Neural cell (in vitro differentiated cells): Measurements from ENCODE around the gene SPNS1. TPM values are rescaled to one million over a fixed set of nuclear protein-coding genes. Genes with fewer than 3 reads are reported as not detected.

ENCODE experiments used
- H2AFZ ChIP-seq: fragments of 200-600, 300-800 bp; sonication (generic), shearing (Covaris generic); 2 replicates; pipeline ENCODE4 v1.6.0; 2014; ENCODE audit warnings: low read depth, mild to moderate bottlenecking, antibody characterized with exemption, low read length, moderate library complexity
- H3F3A ChIP-seq: fragments of 200-600 bp; shearing (Covaris generic); 2 replicates; pipeline ENCODE4 v1.6.1; 2016; ENCODE audit warnings: mild to moderate bottlenecking, moderate library complexity, mixed read lengths, antibody characterized with exemption, low read length; ENCODE audit not compliant: insufficient read depth, poor library complexity, severe bottlenecking
- H3K27ac ChIP-seq: fragments of 200-600, 300-800 bp; sonication (generic), shearing (Covaris generic); 2 replicates; pipeline ENCODE4 v1.5.1; 2014; ENCODE audit warnings: mild to moderate bottlenecking, low read length, moderate library complexity
- H3K27me3 ChIP-seq: fragments of 300-800, 200-600 bp; sonication (generic), shearing (Covaris generic); 2 replicates; pipeline ENCODE4 v1.6.0; 2014; ENCODE audit warnings: mild to moderate bottlenecking, low read depth, low read length, moderate library complexity; ENCODE audit not compliant: insufficient read depth
- H3K36me3 ChIP-seq: fragments of 300-800, 200-600 bp; sonication (generic), shearing (Covaris generic); 2 replicates; pipeline ENCODE4 v1.5.1; 2014; ENCODE audit warnings: mild to moderate bottlenecking, antibody characterized with exemption, low read length, moderate library complexity; ENCODE audit not compliant: insufficient read depth
- H3K4me2 ChIP-seq: fragments of 300-800, 200-600 bp; sonication (generic), shearing (Covaris generic); 2 replicates; pipeline ENCODE4 v1.6.0; 2014; ENCODE audit warnings: mild to moderate bottlenecking, low read length
- H3K4me3 ChIP-seq: fragments of 300-800, 200-600 bp; sonication (generic), shearing (Covaris generic); 2 replicates; pipeline ENCODE4 v1.5.1; 2014; ENCODE audit warnings: mild to moderate bottlenecking, low read length, moderate library complexity
- H3K79me2 ChIP-seq: fragments of 200-600 bp; shearing (Covaris generic); replicated peaks from 2 replicates; pipeline ENCODE4 v1.6.0; 2014; ENCODE audit warnings: mild to moderate bottlenecking, low read length, moderate library complexity; ENCODE audit not compliant: insufficient read depth
- H3K9ac ChIP-seq: fragments of 300-800, 200-600 bp; sonication (generic), shearing (Covaris generic); 2 replicates; pipeline ENCODE4 v1.6.1; 2016; ENCODE audit warnings: mild to moderate bottlenecking, low read length, mixed read lengths
- H3K9me2 ChIP-seq: fragments of 200-600 bp; shearing (Covaris generic); 2 replicates; pipeline ENCODE4 v1.6.1; 2016; ENCODE audit warnings: mild to moderate bottlenecking, low read length, mixed read lengths; ENCODE audit not compliant: insufficient read depth
- H3K9me3 ChIP-seq: fragments of 200-600, 300-800 bp; sonication (generic), shearing (Covaris generic); 2 replicates; pipeline ENCODE4 v1.6.1; 2016; ENCODE audit warnings: mild to moderate bottlenecking, mixed run types, low read length, moderate library complexity, mixed read lengths
- H4K20me1 ChIP-seq: fragments of 200-600 bp; shearing (Covaris generic); 2 replicates; pipeline ENCODE4 v1.6.1; 2016; ENCODE audit warnings: mild to moderate bottlenecking, mixed run types; ENCODE audit not compliant: insufficient read depth
- EP300 ChIP-seq: fragments of 450-650 bp; conservative IDR thresholded peaks from 2 replicates; pipeline ENCODE4 v1.6.1; 2014; ENCODE audit warnings: antibody characterized with exemption, mild to moderate bottlenecking, moderate library complexity; ENCODE audit not compliant: poor library complexity, severe bottlenecking
- EZH2 ChIP-seq: fragments of 200-600, 300-800 bp; shearing (Covaris generic), sonication (generic); IDR thresholded peaks from 2 replicates; pipeline ENCODE4 v1.6.1; 2014; ENCODE audit warnings: antibody characterized with exemption, low read length, borderline replicate concordance, mild to moderate bottlenecking; ENCODE audit not compliant: insufficient read depth, poor library complexity, severe bottlenecking
- MXI1 ChIP-seq: fragments of 450-650 bp; conservative IDR thresholded peaks from 2 replicates; pipeline ENCODE4 v1.6.1; 2014; ENCODE audit warnings: antibody characterized with exemption, mild to moderate bottlenecking; ENCODE audit not compliant: poor library complexity, severe bottlenecking
- POLR2AphosphoS5 ChIP-seq: IDR thresholded peaks from 2 replicates; pipeline ENCODE4 v1.6.1; 2012
- RAD21 ChIP-seq: fragments of 450-650 bp; conservative IDR thresholded peaks from 2 replicates; pipeline ENCODE4 v1.6.1; 2014; ENCODE audit warnings: antibody characterized with exemption, mild to moderate bottlenecking, moderate library complexity
- SMC3 ChIP-seq: fragments of 450-650 bp; conservative IDR thresholded peaks from 2 replicates; pipeline ENCODE4 v1.6.1; 2014; ENCODE audit warnings: antibody characterized with exemption, mild to moderate bottlenecking, moderate library complexity; ENCODE audit not compliant: poor library complexity
- TAF1 ChIP-seq: IDR thresholded peaks from 2 replicates; pipeline ENCODE4 v1.6.1; 2012; ENCODE audit warnings: low read depth
- polyA plus RNA-seq: library from polyadenylated mRNA; depleted of rRNA; stranded (reverse); fragments of >200 nt; gene quantifications from 2 replicates; pipeline ENCODE4 v1.2.3, GENCODE V29; 2014
- TF ChIP-seq, protein P1 (sequence below): fragments of 450-650 bp; IDR thresholded peaks from 2 replicates; pipeline ENCODE4 v1.5.1; 2014; ENCODE audit warnings: antibody characterized with exemption, mild to moderate bottlenecking, moderate library complexity; ENCODE audit not compliant: poor library complexity, severe bottlenecking
- TF ChIP-seq, protein P2 (sequence below): IDR thresholded peaks from 2 replicates; pipeline ENCODE4 v1.6.1; 2012; ENCODE audit warnings: borderline replicate concordance

The SPNS1 gene
- polyA plus RNA-seq, 1 donor from 2014 or later = 41.6 TPM

DNA sequence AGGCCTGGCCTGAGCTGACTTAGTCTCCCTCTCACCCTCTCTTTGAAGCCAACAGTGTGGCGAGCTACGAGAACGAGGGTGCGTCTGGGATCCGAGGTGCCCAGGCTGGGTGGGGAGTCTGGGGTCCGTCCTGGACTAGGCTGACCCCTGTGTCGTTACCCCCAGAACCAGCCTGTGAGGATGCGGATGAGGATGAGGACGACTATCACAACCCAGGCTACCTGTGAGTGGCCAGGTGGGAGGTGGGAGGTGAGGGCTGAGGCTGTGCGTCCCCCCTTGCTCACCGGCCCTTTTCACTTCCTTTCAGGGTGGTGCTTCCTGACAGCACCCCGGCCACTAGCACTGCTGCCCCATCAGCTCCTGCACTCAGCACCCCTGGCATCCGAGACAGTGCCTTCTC lies 11.9 kb downstream of the SPNS1 start:
- no peaks in the 10 kb centered on the region for H4K20me1 ChIP-seq
- H3K4me3 ChIP-seq = no peak overlapping the region
- no peak overlapping the region for H2AFZ ChIP-seq
- H3K27ac ChIP-seq = no peak overlapping the region
- H3K9me2 ChIP-seq = no peaks in the 10 kb centered on the region
- no peak overlapping the region for H3K9ac ChIP-seq
- H3F3A ChIP-seq = no peaks in the 10 kb centered on the region
- H3K27me3 ChIP-seq = no peaks in the 10 kb centered on the region
- H3K79me2 ChIP-seq = no peaks in the 10 kb centered on the region
- TF ChIP-seq, protein P1, sequence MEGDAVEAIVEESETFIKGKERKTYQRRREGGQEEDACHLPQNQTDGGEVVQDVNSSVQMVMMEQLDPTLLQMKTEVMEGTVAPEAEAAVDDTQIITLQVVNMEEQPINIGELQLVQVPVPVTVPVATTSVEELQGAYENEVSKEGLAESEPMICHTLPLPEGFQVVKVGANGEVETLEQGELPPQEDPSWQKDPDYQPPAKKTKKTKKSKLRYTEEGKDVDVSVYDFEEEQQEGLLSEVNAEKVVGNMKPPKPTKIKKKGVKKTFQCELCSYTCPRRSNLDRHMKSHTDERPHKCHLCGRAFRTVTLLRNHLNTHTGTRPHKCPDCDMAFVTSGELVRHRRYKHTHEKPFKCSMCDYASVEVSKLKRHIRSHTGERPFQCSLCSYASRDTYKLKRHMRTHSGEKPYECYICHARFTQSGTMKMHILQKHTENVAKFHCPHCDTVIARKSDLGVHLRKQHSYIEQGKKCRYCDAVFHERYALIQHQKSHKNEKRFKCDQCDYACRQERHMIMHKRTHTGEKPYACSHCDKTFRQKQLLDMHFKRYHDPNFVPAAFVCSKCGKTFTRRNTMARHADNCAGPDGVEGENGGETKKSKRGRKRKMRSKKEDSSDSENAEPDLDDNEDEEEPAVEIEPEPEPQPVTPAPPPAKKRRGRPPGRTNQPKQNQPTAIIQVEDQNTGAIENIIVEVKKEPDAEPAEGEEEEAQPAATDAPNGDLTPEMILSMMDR = no peak
- TF ChIP-seq SMC3 (no peak), TAF1 (no peak), POLR2AphosphoS5 (no peak), EP300 (no peak), EZH2 (no peak), RAD21 (no peak), MXI1 (no peak)
- TF ChIP-seq, protein P2, sequence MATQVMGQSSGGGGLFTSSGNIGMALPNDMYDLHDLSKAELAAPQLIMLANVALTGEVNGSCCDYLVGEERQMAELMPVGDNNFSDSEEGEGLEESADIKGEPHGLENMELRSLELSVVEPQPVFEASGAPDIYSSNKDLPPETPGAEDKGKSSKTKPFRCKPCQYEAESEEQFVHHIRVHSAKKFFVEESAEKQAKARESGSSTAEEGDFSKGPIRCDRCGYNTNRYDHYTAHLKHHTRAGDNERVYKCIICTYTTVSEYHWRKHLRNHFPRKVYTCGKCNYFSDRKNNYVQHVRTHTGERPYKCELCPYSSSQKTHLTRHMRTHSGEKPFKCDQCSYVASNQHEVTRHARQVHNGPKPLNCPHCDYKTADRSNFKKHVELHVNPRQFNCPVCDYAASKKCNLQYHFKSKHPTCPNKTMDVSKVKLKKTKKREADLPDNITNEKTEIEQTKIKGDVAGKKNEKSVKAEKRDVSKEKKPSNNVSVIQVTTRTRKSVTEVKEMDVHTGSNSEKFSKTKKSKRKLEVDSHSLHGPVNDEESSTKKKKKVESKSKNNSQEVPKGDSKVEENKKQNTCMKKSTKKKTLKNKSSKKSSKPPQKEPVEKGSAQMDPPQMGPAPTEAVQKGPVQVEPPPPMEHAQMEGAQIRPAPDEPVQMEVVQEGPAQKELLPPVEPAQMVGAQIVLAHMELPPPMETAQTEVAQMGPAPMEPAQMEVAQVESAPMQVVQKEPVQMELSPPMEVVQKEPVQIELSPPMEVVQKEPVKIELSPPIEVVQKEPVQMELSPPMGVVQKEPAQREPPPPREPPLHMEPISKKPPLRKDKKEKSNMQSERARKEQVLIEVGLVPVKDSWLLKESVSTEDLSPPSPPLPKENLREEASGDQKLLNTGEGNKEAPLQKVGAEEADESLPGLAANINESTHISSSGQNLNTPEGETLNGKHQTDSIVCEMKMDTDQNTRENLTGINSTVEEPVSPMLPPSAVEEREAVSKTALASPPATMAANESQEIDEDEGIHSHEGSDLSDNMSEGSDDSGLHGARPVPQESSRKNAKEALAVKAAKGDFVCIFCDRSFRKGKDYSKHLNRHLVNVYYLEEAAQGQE = no peak
- no peaks in the 10 kb centered on the region for H3K9me3 ChIP-seq
- no peak overlapping the region for H3K4me2 ChIP-seq
- H3K36me3 ChIP-seq = no peaks in the 10 kb centered on the region

DNA sequence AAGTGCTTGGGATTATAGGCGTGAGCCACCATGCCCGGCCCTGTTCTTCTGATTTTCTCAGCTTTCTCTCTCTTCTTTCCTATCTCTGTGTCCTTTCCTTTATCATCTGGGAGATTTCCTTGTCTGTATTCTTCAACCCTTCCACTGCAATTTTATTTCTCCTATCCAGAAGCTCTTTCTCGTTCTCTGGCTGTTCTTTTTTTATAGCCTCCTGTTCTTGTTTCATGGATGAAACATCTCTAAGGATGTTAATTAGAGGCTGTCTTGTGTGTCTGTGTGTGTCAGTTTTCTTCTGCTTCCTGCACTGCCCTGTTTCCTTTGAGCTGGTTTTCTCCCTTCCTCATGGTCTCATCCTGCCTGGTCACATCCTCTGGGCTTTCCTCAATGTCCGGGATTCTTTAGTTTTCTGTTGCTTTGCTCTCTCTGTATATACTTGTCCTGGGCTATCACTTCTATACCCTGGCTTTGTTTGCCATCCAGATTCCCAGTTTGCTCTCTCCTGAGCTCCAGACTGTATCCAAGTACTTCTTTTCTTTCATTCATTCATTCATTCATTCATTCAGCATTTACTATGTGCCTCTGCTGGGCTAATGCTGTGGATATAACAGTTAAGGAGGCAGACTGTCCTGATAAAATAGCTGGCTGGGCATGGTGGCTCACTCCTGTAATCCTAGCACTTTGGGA lies 12.7 kb downstream of the SPNS1 start:
- no peak overlapping the region for H3K9ac ChIP-seq
- no peaks in the 10 kb centered on the region for H3K27me3 ChIP-seq
- no peaks in the 10 kb centered on the region for H3K36me3 ChIP-seq
- no peaks in the 10 kb centered on the region for H3F3A ChIP-seq
- TF ChIP-seq MXI1 = no peak
- no peak for TF ChIP-seq EZH2
- TF ChIP-seq POLR2AphosphoS5 = no peak
- TF ChIP-seq RAD21 = no peak
- no peak for TF ChIP-seq SMC3
- TF ChIP-seq, protein P1 = no peak
- TF ChIP-seq, protein P2 = no peak
- no peak for TF ChIP-seq EP300
- no peak overlapping the region for H3K4me3 ChIP-seq
- no peaks in the 10 kb centered on the region for H3K9me2 ChIP-seq
- H3K79me2 ChIP-seq = no peaks in the 10 kb centered on the region
- H4K20me1 ChIP-seq = no peaks in the 10 kb centered on the region
- no peaks in the 10 kb centered on the region for H3K9me3 ChIP-seq
- H2AFZ ChIP-seq = no peak overlapping the region
- no peak overlapping the region for H3K27ac ChIP-seq
- no peak overlapping the region for H3K4me2 ChIP-seq
